Glomerular visceral epithelial cell (primary cell): ENCODE data around the gene GFOD1.
A peak's percentile ranks its signal among the peaks of the same experiment; 100 is the strongest.
"Not testable (repeated sequence)": the region's sequence is repeated elsewhere in the genome, so short reads cannot be mapped to it uniquely, and the experiment has no call there.

Experiments used
- DNase-seq: peaks from one replicate; pipeline ENCODE4 v3.0.0-alpha.2; 2016; ENCODE audit errors: extremely low spot score

Gene GFOD1

GRCh38 chr6:13355043-13355945 is 132.1 kb downstream of the GFOD1 start:
- peak; percentile 92 for DNase-seq

GRCh38 chr6:13354331-13355042 is 132.9 kb downstream of the GFOD1 start:
- DNase-seq = peak; percentile 63

- no peak for DNase-seq
Observed at GRCh38 chr6:13352165-13352564, 135.2 kb downstream of the GFOD1 start.

- no peak for DNase-seq
Observed at GRCh38 chr6:13351271-13351670, 136.1 kb downstream of the GFOD1 start.

GRCh38 chr6:13349811-13350506 is 137.4 kb downstream of the GFOD1 start:
- no peak for DNase-seq

GRCh38 chr6:13348334-13349113 is 138.9 kb downstream of the GFOD1 start:
- no peak for DNase-seq

GRCh38 chr6:13346245-13346644 is 141.2 kb downstream of the GFOD1 start:
- DNase-seq = no peak

GRCh38 chr6:13342414-13343019 is 144.9 kb downstream of the GFOD1 start:
- DNase-seq = no peak

- no peak for DNase-seq
Observed at GRCh38 chr6:13339863-13340630, 147.4 kb downstream of the GFOD1 start.

GRCh38 chr6:13338038-13338437 is 149.4 kb downstream of the GFOD1 start:
- DNase-seq = no peak

- DNase-seq = peak; percentile 86
Observed at GRCh38 chr6:13336553-13336952, 150.8 kb downstream of the GFOD1 start.

GRCh38 chr6:13334953-13335352 is 152.4 kb downstream of the GFOD1 start:
- no peak for DNase-seq

- no peak for DNase-seq
Observed at GRCh38 chr6:13332349-13332706, 155.1 kb downstream of the GFOD1 start.

- DNase-seq = peak; percentile 26
Observed at GRCh38 chr6:13331516-13332348, 155.7 kb downstream of the GFOD1 start.

GRCh38 chr6:13328875-13329183 is 158.6 kb downstream of the GFOD1 start:
- no peak for DNase-seq

GRCh38 chr6:13328076-13328874 is 159.1 kb downstream of the GFOD1 start, which contains the start of gene TBC1D7:
Gene TBC1D7, minus strand, starts transcription at chr6:13328537. Its CDS starts 1,639 bp downstream, at chr6:13326898.
- DNase-seq = peak; percentile 96

GRCh38 chr6:13327691-13328075 is 159.7 kb downstream of the GFOD1 start:
- peak; percentile 11 for DNase-seq

GRCh38 chr6:13326031-13326586 is 161.3 kb downstream of the GFOD1 start:
- not testable (repeated sequence) for DNase-seq
